ENCODE data around the gene ABCA5. TPM values are rescaled to one million over a fixed set of nuclear protein-coding genes. Genes with fewer than 3 reads are reported as not detected.

Gene ABCA5
- total and polyA plus RNA-seq, 4 donors = 18.7 to 84.4 (median 48.8) TPM

- no peak overlapping the region for H3K27ac ChIP-seq (ENCODE audit: low read depth in 1 of 2, low read length in 2 of 2)
- H3K4me3 ChIP-seq (ENCODE audit: low read depth in 1 of 3, low read length in 3 of 3) = no peak overlapping the region
- peaks cover 0 to 5% (median 2%) of the 10 kb centered on the region in 4 donors for H3K9me3 ChIP-seq (ENCODE audit: control insufficient read depth in 4 of 4, low read length in 3 of 4)
- no peak overlapping the region for H3K9ac ChIP-seq (ENCODE audit: low read depth in 1 of 2, low read length in 2 of 2)
- TF ChIP-seq, protein P1, sequence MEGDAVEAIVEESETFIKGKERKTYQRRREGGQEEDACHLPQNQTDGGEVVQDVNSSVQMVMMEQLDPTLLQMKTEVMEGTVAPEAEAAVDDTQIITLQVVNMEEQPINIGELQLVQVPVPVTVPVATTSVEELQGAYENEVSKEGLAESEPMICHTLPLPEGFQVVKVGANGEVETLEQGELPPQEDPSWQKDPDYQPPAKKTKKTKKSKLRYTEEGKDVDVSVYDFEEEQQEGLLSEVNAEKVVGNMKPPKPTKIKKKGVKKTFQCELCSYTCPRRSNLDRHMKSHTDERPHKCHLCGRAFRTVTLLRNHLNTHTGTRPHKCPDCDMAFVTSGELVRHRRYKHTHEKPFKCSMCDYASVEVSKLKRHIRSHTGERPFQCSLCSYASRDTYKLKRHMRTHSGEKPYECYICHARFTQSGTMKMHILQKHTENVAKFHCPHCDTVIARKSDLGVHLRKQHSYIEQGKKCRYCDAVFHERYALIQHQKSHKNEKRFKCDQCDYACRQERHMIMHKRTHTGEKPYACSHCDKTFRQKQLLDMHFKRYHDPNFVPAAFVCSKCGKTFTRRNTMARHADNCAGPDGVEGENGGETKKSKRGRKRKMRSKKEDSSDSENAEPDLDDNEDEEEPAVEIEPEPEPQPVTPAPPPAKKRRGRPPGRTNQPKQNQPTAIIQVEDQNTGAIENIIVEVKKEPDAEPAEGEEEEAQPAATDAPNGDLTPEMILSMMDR (IDR thresholded peaks at IDR 0.05; ENCODE audit: low read depth, low read length, missing input control) = peak; percentile 74
- TF ChIP-seq HNF4A (conservative IDR thresholded peaks at IDR 0.05) (no peak), NR2F2 (IDR thresholded peaks at IDR 0.05) (peak; percentile 78), RXRA (IDR thresholded peaks at IDR 0.05) (peak in 1 of 2 donors; percentile 26), RAD21 (IDR thresholded peaks at IDR 0.05) (peak; percentile 94 to 96)
- no peaks in the 10 kb centered on the region for H3K27me3 ChIP-seq (ENCODE audit: control insufficient read depth in 4 of 4, insufficient read depth in 4 of 4, low read length in 3 of 4)
- DNase-seq (ENCODE audit: low spot score) = peak; percentile 79
- peaks cover 0 to 3% (median 0%) of the 10 kb centered on the region in 4 donors for H3K36me3 ChIP-seq (ENCODE audit: control insufficient read depth in 4 of 4, insufficient read depth in 3 of 4, low read depth in 1 of 4, low read length in 3 of 4)
- peaks cover 0 to 5% (median 0%) of the 10 kb centered on the region in 4 donors for H3K4me1 ChIP-seq (ENCODE audit: control insufficient read depth in 4 of 4, insufficient read depth in 4 of 4, low read length in 3 of 4)
- WGBS = 40% methylated on average over 1 of the region's 1 CpG
These were observed 91.4 kb downstream of the ABCA5 start for GRCh38 chr17:69235338-69236058.

DNA sequence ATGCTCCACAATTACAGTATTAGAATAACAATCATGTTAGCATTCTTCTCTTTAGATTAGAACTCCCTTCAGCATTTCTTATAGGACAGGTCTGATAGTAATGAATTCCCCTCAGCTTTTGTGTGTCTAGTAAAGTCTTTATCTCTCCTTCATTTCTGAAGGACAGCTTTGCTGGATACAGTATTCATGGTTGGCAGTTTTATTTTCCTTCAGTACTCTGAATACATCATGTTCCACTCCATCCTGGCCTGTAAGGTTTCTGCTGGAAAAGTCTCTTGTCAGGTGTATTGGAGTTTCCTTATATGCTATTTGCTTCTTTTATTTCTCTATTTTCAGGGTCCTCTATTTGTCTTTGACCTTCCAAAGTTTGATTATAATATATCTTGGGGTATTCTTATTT is 94.3 kb downstream of the ABCA5 start:
- peaks cover 0 to 8% (median 0%) of the 10 kb centered on the region in 4 donors for H3K4me1 ChIP-seq (ENCODE audit: control insufficient read depth in 4 of 4, insufficient read depth in 4 of 4, low read length in 3 of 4)
- TF ChIP-seq YY1 (IDR thresholded peaks at IDR 0.05) (no peak), JUND (IDR thresholded peaks at IDR 0.05) (no peak), HNF4A (conservative IDR thresholded peaks at IDR 0.05) (no peak), FOXA1 (IDR thresholded peaks at IDR 0.05) (no peak), GABPA (IDR thresholded peaks at IDR 0.05 in 1 of 2, conservative IDR thresholded peaks at IDR 0.05 in 1 of 2) (no peak), ATF3 (IDR thresholded peaks at IDR 0.05) (no peak), NR2F2 (IDR thresholded peaks at IDR 0.05) (no peak), EGR1 (IDR thresholded peaks at IDR 0.05; ENCODE audit: low read depth in 2 of 2) (no peak), HNF4G (IDR thresholded peaks at IDR 0.05) (no peak), TAF1 (conservative IDR thresholded peaks at IDR 0.05) (no peak), RAD21 (IDR thresholded peaks at IDR 0.05) (no peak)
- TF ChIP-seq, protein P1 (IDR thresholded peaks at IDR 0.05; ENCODE audit: low read depth, low read length, missing input control) = no peak
- TF ChIP-seq, protein P2, sequence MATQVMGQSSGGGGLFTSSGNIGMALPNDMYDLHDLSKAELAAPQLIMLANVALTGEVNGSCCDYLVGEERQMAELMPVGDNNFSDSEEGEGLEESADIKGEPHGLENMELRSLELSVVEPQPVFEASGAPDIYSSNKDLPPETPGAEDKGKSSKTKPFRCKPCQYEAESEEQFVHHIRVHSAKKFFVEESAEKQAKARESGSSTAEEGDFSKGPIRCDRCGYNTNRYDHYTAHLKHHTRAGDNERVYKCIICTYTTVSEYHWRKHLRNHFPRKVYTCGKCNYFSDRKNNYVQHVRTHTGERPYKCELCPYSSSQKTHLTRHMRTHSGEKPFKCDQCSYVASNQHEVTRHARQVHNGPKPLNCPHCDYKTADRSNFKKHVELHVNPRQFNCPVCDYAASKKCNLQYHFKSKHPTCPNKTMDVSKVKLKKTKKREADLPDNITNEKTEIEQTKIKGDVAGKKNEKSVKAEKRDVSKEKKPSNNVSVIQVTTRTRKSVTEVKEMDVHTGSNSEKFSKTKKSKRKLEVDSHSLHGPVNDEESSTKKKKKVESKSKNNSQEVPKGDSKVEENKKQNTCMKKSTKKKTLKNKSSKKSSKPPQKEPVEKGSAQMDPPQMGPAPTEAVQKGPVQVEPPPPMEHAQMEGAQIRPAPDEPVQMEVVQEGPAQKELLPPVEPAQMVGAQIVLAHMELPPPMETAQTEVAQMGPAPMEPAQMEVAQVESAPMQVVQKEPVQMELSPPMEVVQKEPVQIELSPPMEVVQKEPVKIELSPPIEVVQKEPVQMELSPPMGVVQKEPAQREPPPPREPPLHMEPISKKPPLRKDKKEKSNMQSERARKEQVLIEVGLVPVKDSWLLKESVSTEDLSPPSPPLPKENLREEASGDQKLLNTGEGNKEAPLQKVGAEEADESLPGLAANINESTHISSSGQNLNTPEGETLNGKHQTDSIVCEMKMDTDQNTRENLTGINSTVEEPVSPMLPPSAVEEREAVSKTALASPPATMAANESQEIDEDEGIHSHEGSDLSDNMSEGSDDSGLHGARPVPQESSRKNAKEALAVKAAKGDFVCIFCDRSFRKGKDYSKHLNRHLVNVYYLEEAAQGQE (IDR thresholded peaks at IDR 0.05) = no peak
- TF ChIP-seq, protein P3, sequence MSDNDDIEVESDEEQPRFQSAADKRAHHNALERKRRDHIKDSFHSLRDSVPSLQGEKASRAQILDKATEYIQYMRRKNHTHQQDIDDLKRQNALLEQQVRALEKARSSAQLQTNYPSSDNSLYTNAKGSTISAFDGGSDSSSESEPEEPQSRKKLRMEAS (IDR thresholded peaks at IDR 0.05) = no peak
- TF ChIP-seq, protein P4, sequence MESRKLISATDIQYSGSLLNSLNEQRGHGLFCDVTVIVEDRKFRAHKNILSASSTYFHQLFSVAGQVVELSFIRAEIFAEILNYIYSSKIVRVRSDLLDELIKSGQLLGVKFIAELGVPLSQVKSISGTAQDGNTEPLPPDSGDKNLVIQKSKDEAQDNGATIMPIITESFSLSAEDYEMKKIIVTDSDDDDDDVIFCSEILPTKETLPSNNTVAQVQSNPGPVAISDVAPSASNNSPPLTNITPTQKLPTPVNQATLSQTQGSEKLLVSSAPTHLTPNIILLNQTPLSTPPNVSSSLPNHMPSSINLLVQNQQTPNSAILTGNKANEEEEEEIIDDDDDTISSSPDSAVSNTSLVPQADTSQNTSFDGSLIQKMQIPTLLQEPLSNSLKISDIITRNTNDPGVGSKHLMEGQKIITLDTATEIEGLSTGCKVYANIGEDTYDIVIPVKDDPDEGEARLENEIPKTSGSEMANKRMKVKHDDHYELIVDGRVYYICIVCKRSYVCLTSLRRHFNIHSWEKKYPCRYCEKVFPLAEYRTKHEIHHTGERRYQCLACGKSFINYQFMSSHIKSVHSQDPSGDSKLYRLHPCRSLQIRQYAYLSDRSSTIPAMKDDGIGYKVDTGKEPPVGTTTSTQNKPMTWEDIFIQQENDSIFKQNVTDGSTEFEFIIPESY (IDR thresholded peaks at IDR 0.05) = no peak
- no peaks in the 10 kb centered on the region for H3K27me3 ChIP-seq (ENCODE audit: control insufficient read depth in 4 of 4, insufficient read depth in 4 of 4, low read length in 3 of 4)
- H3K9me3 ChIP-seq (ENCODE audit: control insufficient read depth in 4 of 4, low read length in 3 of 4) = peaks cover 0 to 5% (median 2%) of the 10 kb centered on the region in 4 donors
- H3K36me3 ChIP-seq (ENCODE audit: control insufficient read depth in 4 of 4, insufficient read depth in 3 of 4, low read depth in 1 of 4, low read length in 3 of 4) = no peaks in the 10 kb centered on the region
- H3K27ac ChIP-seq (ENCODE audit: low read depth in 1 of 2, low read length in 2 of 2) = no peak overlapping the region
- no peak overlapping the region for H3K4me3 ChIP-seq (ENCODE audit: low read depth in 1 of 3, low read length in 3 of 3)
- no peak overlapping the region for H3K9ac ChIP-seq (ENCODE audit: low read depth in 1 of 2, low read length in 2 of 2)
- DNase-seq (ENCODE audit: low spot score) = no peak

Data from liver (tissue), 9 donors.